Fibroblast of lung (primary cell): Measurements from ENCODE around the gene NCK2. TPM values are rescaled to one million over a fixed set of nuclear protein-coding genes. Genes with fewer than 3 reads are reported as not detected.

Experiments
- DNase-seq, 2 donors: peaks; one replicate each; pipeline versions ENCODE4 v3.0.0 to v3.0.0-alpha.2; 2010; ENCODE audit warnings: low read depth in 2 of 2
- H2AFZ ChIP-seq: 2 replicates; pipeline ENCODE4 v1.5.1; 2012; ENCODE audit warnings: low read length, control low read depth, inconsistent platforms
- H3K27ac ChIP-seq: 2 replicates; pipeline ENCODE4 v1.5.1; 2011; ENCODE audit warnings: low read length, control low read depth; ENCODE audit not compliant: insufficient read depth
- H3K27me3 ChIP-seq: 2 replicates; pipeline ENCODE4 v1.5.1; 2011; ENCODE audit warnings: mild to moderate bottlenecking, low read length; ENCODE audit not compliant: control insufficient read depth, insufficient read depth
- H3K36me3 ChIP-seq: 2 replicates; pipeline ENCODE4 v1.5.1; 2011; ENCODE audit warnings: low read length; ENCODE audit not compliant: control insufficient read depth, insufficient read depth
- H3K4me1 ChIP-seq: 2 replicates; pipeline ENCODE4 v1.5.1; 2011; ENCODE audit warnings: low read length; ENCODE audit not compliant: control insufficient read depth, insufficient read depth; ENCODE audit errors: extremely low read depth
- H3K4me2 ChIP-seq: 2 replicates; pipeline ENCODE4 v1.5.1; 2011; ENCODE audit warnings: low read length, control low read depth; ENCODE audit not compliant: insufficient read depth; ENCODE audit errors: extremely low read depth
- H3K4me3 ChIP-seq, 4 experiments: fragments of 200-600 bp in 1 of 4; sonication (generic) in 1 of 4; replicated peaks in 1 of 4; 2 replicates each; pipeline ENCODE4 v1.5.1; 2011 to 2016; ENCODE audit warnings: low read length in 4 of 4, low read depth in 3 of 4, mild to moderate bottlenecking in 3 of 4, control low read depth in 2 of 4, inconsistent platforms in 1 of 4, mixed read lengths in 1 of 4; ENCODE audit not compliant: insufficient read depth in 1 of 4; ENCODE audit errors: control extremely low read depth in 1 of 4
- H3K79me2 ChIP-seq: 2 replicates; pipeline ENCODE4 v1.5.1; 2012; ENCODE audit warnings: mild to moderate bottlenecking, low read length, inconsistent platforms; ENCODE audit not compliant: control insufficient read depth, insufficient read depth
- H3K9ac ChIP-seq: 2 replicates; pipeline ENCODE4 v1.5.1; 2011; ENCODE audit warnings: mild to moderate bottlenecking, low read length, control low read depth; ENCODE audit not compliant: insufficient read depth
- H3K9me3 ChIP-seq: 2 replicates; pipeline ENCODE4 v1.5.1; 2012; ENCODE audit warnings: low read depth, low read length; ENCODE audit not compliant: control insufficient read depth, insufficient read depth
- H4K20me1 ChIP-seq: 2 replicates; pipeline ENCODE4 v1.5.1; 2011; ENCODE audit warnings: low read length; ENCODE audit not compliant: control insufficient read depth, insufficient read depth; ENCODE audit errors: extremely low read depth
- CTCF ChIP-seq, 2 donors: IDR thresholded peaks in 1 of 2; conservative IDR thresholded peaks in 1 of 2; 1 replicate in 1 of 2; 2 replicates in 1 of 2; pipeline ENCODE4 v1.5.1; 2011 to 2012; ENCODE audit warnings: low read length in 2 of 2, control low read depth in 1 of 2, inconsistent platforms in 1 of 2, low read depth in 1 of 2, mild to moderate bottlenecking in 1 of 2
- EZH2 ChIP-seq: IDR thresholded peaks from 2 replicates; pipeline ENCODE4 v1.5.1; 2012; ENCODE audit warnings: low read length, control low read depth, mild to moderate bottlenecking; ENCODE audit errors: missing control alignments
- polyA plus RNA-seq, 2 donors: library from polyadenylated mRNA; depleted of rRNA in 1 of 2; stranded (reverse) in 1 of 2; unstranded in 1 of 2; fragments of >200 nt; gene quantifications; 2 replicates each; pipeline ENCODE4 v1.2.1, GENCODE V29; 2011 to 2012; ENCODE audit warnings: missing spikeins in 1 of 2
- total RNA-seq: library from RNA; depleted of rRNA; stranded (reverse); fragments of >200 nt; gene quantifications from 2 replicates; pipeline ENCODE4 v1.2.1, GENCODE V29; 2014

NCK2 gene
- total and polyA plus RNA-seq, 2 donors (not counting 1 experiment from before 2014, with no cell fraction given): 25.4 to 51.3 TPM

GRCh38 chr2:105733875-105734274 lies 10.8 kb upstream of the NCK2 start:
- Histone ChIP-seq H2AFZ (no peak overlapping the region), H3K4me1 (peaks cover 2% of the 10 kb centered on the region), H3K79me2 (no peaks in the 10 kb centered on the region), H4K20me1 (no peaks in the 10 kb centered on the region), H3K9ac (no peak overlapping the region), H3K36me3 (no peaks in the 10 kb centered on the region), H3K4me3 (no peak overlapping the region), H3K27ac (no peak overlapping the region), H3K27me3 (no peaks in the 10 kb centered on the region), H3K9me3 (no peaks in the 10 kb centered on the region), H3K4me2 (no peak overlapping the region)
- TF ChIP-seq CTCF (conservative IDR thresholded peaks at IDR 0.05 in 1 of 2, IDR thresholded peaks at IDR 0.05 in 1 of 2; ENCODE audit: low read depth in 1 of 2, low read length in 2 of 2): no peak
- no peak for TF ChIP-seq EZH2
- no peak for DNase-seq

- no peak for TF ChIP-seq EZH2
- no peak for TF ChIP-seq CTCF (conservative IDR thresholded peaks at IDR 0.05 in 1 of 2, IDR thresholded peaks at IDR 0.05 in 1 of 2; ENCODE audit: low read depth in 1 of 2, low read length in 2 of 2)
- H3K9me3 ChIP-seq: no peaks in the 10 kb centered on the region
- H3K4me1 ChIP-seq: peaks cover 2% of the 10 kb centered on the region
- no peak overlapping the region for H3K9ac ChIP-seq
- no peak overlapping the region for H3K4me2 ChIP-seq
- no peaks in the 10 kb centered on the region for H3K79me2 ChIP-seq
- H2AFZ ChIP-seq: no peak overlapping the region
- no peaks in the 10 kb centered on the region for H3K36me3 ChIP-seq
- H3K4me3 ChIP-seq: no peak overlapping the region
- H3K27ac ChIP-seq: no peak overlapping the region
- no peaks in the 10 kb centered on the region for H4K20me1 ChIP-seq
- H3K27me3 ChIP-seq: peaks cover 2% of the 10 kb centered on the region
- DNase-seq: peak; percentile 44 to 93
Observed at GRCh38 chr2:105734762-105735538, 9.8 kb upstream of the NCK2 start.

GRCh38 chr2:105736145-105736544 lies 8.6 kb upstream of the NCK2 start:
- Histone ChIP-seq H3K4me1 (peaks cover 2% of the 10 kb centered on the region), H3K4me3 (no peak overlapping the region), H3K27me3 (peaks cover 2% of the 10 kb centered on the region), H2AFZ (no peak overlapping the region), H4K20me1 (no peaks in the 10 kb centered on the region), H3K27ac (no peak overlapping the region), H3K9me3 (no peaks in the 10 kb centered on the region), H3K9ac (no peak overlapping the region), H3K4me2 (no peak overlapping the region), H3K36me3 (no peaks in the 10 kb centered on the region), H3K79me2 (no peaks in the 10 kb centered on the region)
- TF ChIP-seq EZH2: no peak
- no peak for TF ChIP-seq CTCF (conservative IDR thresholded peaks at IDR 0.05 in 1 of 2, IDR thresholded peaks at IDR 0.05 in 1 of 2; ENCODE audit: low read depth in 1 of 2, low read length in 2 of 2)
- DNase-seq: no peak
